HAP-1 (cell line): ENCODE data around the gene ARMC9.
"Not testable (repeated sequence)": the region's sequence is repeated elsewhere in the genome, so short reads cannot be mapped to it uniquely, and the experiment has no call there.

ENCODE experiments used
- DNase-seq, 2 experiments: peaks; one replicate each; pipeline ENCODE4 v3.0.0-alpha.2; 2016 to 2020; ENCODE audit warnings: low spot score in 2 of 2
- H3K27me3 ChIP-seq: fragments of 250-450 bp; sonication (Bioruptor Pico); 2 replicates; pipeline ENCODE4 v1.5.1; 2020; ENCODE audit warnings: low read depth, mild to moderate bottlenecking, moderate library complexity
- H3K36me3 ChIP-seq: fragments of 250-450 bp; sonication (Bioruptor Pico); replicated peaks from 2 replicates; pipeline ENCODE4 v1.5.1; 2020; ENCODE audit warnings: mild to moderate bottlenecking
- H3K4me1 ChIP-seq: fragments of 250-450 bp; sonication (Bioruptor Pico); 2 replicates; pipeline ENCODE4 v1.5.1; 2020; ENCODE audit warnings: mild to moderate bottlenecking
- H3K4me3 ChIP-seq: fragments of 250-450 bp; sonication (Bioruptor Pico); 2 replicates; pipeline ENCODE4 v1.5.1; 2020; ENCODE audit warnings: mild to moderate bottlenecking, moderate library complexity
- H3K9me3 ChIP-seq: fragments of 250-450 bp; sonication (Bioruptor Pico); 2 replicates; pipeline ENCODE4 v1.5.1; 2020; ENCODE audit warnings: mild to moderate bottlenecking, moderate library complexity
- in situ Hi-C: fragments of 300-500 bp; cut with MboI; formaldehyde crosslinking; loops from 3 replicates; pipeline ENCODE4 v1.14.3; 2020; ENCODE audit warnings: low sequenced_read_pairs, inconsistent platforms, mixed read lengths

ARMC9 gene

GRCh38 chr2:231170055-231170454 lies 28.4 kb upstream of the ARMC9 start:
- H3K27me3 ChIP-seq = no peaks in the 10 kb centered on the region
- in situ Hi-C loops = no loop called here
- DNase-seq = no peak
- no peak overlapping the region for H3K4me3 ChIP-seq
- no peaks in the 10 kb centered on the region for H3K9me3 ChIP-seq
- H3K4me1 ChIP-seq = no peaks in the 10 kb centered on the region
- H3K36me3 ChIP-seq = peaks cover 57% of the 10 kb centered on the region

- in situ Hi-C loops = no loop called here
- Histone ChIP-seq H3K36me3 (peaks cover 38% of the 10 kb centered on the region), H3K9me3 (no peaks in the 10 kb centered on the region), H3K27me3 (no peaks in the 10 kb centered on the region), H3K4me1 (no peaks in the 10 kb centered on the region), H3K4me3 (no peak overlapping the region)
- no peak for DNase-seq
Measured at GRCh38 chr2:231172025-231172424, 26.4 kb upstream of the ARMC9 start.

DNA sequence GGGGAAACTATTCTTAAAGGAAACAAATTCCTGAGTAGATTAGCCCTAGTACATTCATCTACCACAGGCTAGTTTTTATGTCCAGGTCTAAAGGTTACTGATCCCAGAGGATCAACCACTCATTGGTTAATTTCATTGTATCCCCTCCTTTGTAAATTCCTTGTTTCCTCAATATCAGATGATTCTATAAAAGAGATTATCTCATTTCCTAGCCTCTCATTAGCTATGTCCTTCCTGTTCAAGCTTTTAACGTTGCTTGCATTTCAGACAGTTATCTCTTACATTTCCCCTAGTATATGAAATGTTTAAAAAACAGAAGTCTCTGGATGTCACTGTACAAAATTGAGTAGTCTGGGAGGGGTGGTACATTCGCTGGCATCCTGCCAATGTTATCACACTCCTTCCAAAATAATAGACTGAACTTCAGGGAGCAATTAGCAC lies 24.2 kb upstream of the ARMC9 start:
- no peaks in the 10 kb centered on the region for H3K9me3 ChIP-seq
- H3K4me1 ChIP-seq = 0 out of 2 replicates have a peak, but pooled peaks cover under 1% of the 10 kb centered on the region
- H3K36me3 ChIP-seq = peaks cover 19% of the 10 kb centered on the region
- no peak for DNase-seq
- no peak overlapping the region for H3K4me3 ChIP-seq
- H3K27me3 ChIP-seq = no peaks in the 10 kb centered on the region
- in situ Hi-C loops = no loop called here

GRCh38 chr2:231176066-231176465 lies 22.4 kb upstream of the ARMC9 start:
- no peak overlapping the region for H3K4me3 ChIP-seq
- in situ Hi-C loops = no loop called here

GRCh38 chr2:231177156-231178025 lies 21.0 kb upstream of the ARMC9 start:
- Histone ChIP-seq H3K4me3 (no peak overlapping the region), H3K27me3 (no peaks in the 10 kb centered on the region), H3K36me3 (peaks cover 10% of the 10 kb centered on the region), H3K9me3 (no peaks in the 10 kb centered on the region), H3K4me1 (peaks cover 11% of the 10 kb centered on the region)
- in situ Hi-C loops = no loop called here
- no peak for DNase-seq

More at GRCh38 chr2:231176066-231176465, 22.4 kb upstream of the ARMC9 start:
- no peaks in the 10 kb centered on the region for H3K27me3 ChIP-seq
- H3K9me3 ChIP-seq = no peaks in the 10 kb centered on the region
- peaks cover 10% of the 10 kb centered on the region for H3K36me3 ChIP-seq
- no peak for DNase-seq
- peaks cover 11% of the 10 kb centered on the region for H3K4me1 ChIP-seq

- H3K4me1 ChIP-seq = peaks cover 11% of the 10 kb centered on the region
- H3K4me3 ChIP-seq, H3K9me3 ChIP-seq, H3K36me3 ChIP-seq, DNase-seq, in situ Hi-C loops, H3K27me3 ChIP-seq: not testable (repeated sequence)
Measured at GRCh38 chr2:231178805-231179204, 19.6 kb upstream of the ARMC9 start.

- Histone ChIP-seq H3K36me3 (no peaks in the 10 kb centered on the region), H3K4me3 (no peak overlapping the region), H3K4me1 (peaks cover 11% of the 10 kb centered on the region), H3K9me3 (no peaks in the 10 kb centered on the region), H3K27me3 (no peaks in the 10 kb centered on the region)
- in situ Hi-C loops = no loop called here
- no peak for DNase-seq
Measured at GRCh38 chr2:231181860-231182512, 16.4 kb upstream of the ARMC9 start.

DNA sequence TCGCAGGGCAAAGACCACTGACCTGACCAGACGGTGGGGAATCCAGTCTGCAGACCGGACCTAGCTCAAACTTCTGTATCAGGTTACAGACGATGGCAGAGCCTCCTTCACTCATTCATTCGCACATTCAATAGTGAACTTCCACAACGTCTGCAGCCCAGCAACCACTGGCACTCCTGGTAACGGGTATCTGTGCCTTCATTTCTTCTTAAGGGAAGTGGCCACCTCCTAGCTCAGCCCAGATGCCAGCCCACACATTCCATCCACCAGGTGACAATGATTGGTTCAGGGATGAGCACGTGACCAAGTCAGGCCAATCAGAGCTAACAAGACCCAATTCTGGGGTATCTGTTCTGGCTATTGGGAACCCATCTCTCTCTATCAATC lies 15.9 kb upstream of the ARMC9 start:
- Histone ChIP-seq H3K9me3 (no peaks in the 10 kb centered on the region), H3K36me3 (no peaks in the 10 kb centered on the region), H3K4me3 (no peak overlapping the region), H3K4me1 (peaks cover 11% of the 10 kb centered on the region), H3K27me3 (no peaks in the 10 kb centered on the region)
- no peak for DNase-seq
- in situ Hi-C loops = no loop called here

- no peak for DNase-seq
- Histone ChIP-seq H3K4me1 (peaks cover 11% of the 10 kb centered on the region), H3K4me3 (no peak overlapping the region), H3K9me3 (no peaks in the 10 kb centered on the region), H3K27me3 (no peaks in the 10 kb centered on the region), H3K36me3 (no peaks in the 10 kb centered on the region)
- in situ Hi-C loops = no loop called here
Measured at GRCh38 chr2:231183851-231184250, 14.6 kb upstream of the ARMC9 start.

GRCh38 chr2:231184319-231184718 lies 14.1 kb upstream of the ARMC9 start:
- DNase-seq = no peak
- no peaks in the 10 kb centered on the region for H3K36me3 ChIP-seq
- in situ Hi-C loops = no loop called here
- H3K9me3 ChIP-seq = no peaks in the 10 kb centered on the region
- H3K4me3 ChIP-seq = no peak overlapping the region
- no peaks in the 10 kb centered on the region for H3K27me3 ChIP-seq
- peaks cover 10% of the 10 kb centered on the region for H3K4me1 ChIP-seq

- Histone ChIP-seq H3K27me3 (no peaks in the 10 kb centered on the region), H3K4me3 (no peak overlapping the region), H3K4me1 (peaks cover 4% of the 10 kb centered on the region), H3K36me3 (no peaks in the 10 kb centered on the region), H3K9me3 (no peaks in the 10 kb centered on the region)
- in situ Hi-C loops = no loop called here
- DNase-seq = no peak
Measured at GRCh38 chr2:231185050-231185725, 13.2 kb upstream of the ARMC9 start.

DNA sequence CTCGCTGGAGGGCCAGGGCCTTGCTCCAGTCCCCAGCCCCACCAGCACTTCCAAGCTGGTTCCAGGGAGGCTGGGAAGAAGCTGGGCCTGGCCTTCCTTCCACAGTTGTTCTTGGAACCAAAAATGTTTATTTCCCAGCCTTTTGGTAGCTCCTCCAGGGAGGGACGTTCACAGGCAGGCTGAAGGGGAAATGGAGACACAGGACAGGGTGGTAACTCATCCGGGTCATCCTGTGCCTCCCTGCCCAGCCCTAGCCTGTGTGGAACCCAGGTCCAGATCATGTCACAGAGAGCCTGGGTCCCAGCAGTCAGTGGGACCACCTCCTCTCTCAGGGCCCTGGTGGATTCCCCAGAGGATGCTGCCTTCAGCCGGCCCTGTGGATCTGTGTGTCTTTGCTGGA lies 12.5 kb upstream of the ARMC9 start:
- no peak for DNase-seq
- H3K4me1 ChIP-seq = no peaks in the 10 kb centered on the region
- H3K4me3 ChIP-seq = no peak overlapping the region
- no peaks in the 10 kb centered on the region for H3K9me3 ChIP-seq
- in situ Hi-C loops = no loop called here
- H3K36me3 ChIP-seq = no peaks in the 10 kb centered on the region
- no peaks in the 10 kb centered on the region for H3K27me3 ChIP-seq

DNA sequence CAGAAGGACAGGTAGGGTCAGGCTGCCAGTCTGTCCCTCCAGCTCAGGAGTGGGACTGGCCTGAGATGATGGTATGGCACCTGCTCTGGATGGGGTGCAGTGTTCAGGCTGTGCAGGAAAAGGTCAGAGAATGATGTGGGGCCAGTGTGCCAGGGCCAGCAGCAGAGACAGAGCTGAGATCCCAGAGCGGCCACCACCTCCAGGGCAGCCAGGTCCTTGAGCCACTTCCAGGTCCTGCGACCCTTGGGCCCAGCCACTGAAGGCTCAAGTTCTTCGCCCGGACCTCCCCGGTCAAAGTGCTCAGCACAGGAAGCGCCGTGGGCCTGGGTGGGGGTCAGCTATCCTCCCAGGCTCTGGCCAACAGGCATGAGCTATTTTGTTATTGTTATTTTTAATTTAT lies 12.1 kb upstream of the ARMC9 start:
- H3K9me3 ChIP-seq = no peaks in the 10 kb centered on the region
- no peaks in the 10 kb centered on the region for H3K36me3 ChIP-seq
- no peaks in the 10 kb centered on the region for H3K4me1 ChIP-seq
- in situ Hi-C loops = no loop called here
- H3K27me3 ChIP-seq = no peaks in the 10 kb centered on the region
- no peak for DNase-seq
- no peak overlapping the region for H3K4me3 ChIP-seq
